Measurements from ENCODE around the gene NCKIPSD.

NCKIPSD gene

GRCh38 chr3:48636149-48636655 is 49.5 kb downstream of the NCKIPSD start:
- peak overlapping the region; percentile 67 for H3K4me3 ChIP-seq (ENCODE audit: low read depth, low read length)
- DNase-seq (ENCODE audit: low read depth), result no peak
- TF ChIP-seq CTCF (IDR thresholded peaks at IDR 0.05; ENCODE audit: low read depth, low read length) (no peak), MYC (IDR thresholded peaks at IDR 0.05; ENCODE audit: low read depth, low read length) (no peak), POLR2A (IDR thresholded peaks at IDR 0.05; ENCODE audit: extremely low read depth, insufficient read length) (no peak), MAX (IDR thresholded peaks at IDR 0.05; ENCODE audit: low read depth, low read length) (no peak)

GRCh38 chr3:48635222-48636021 is 50.3 kb downstream of the NCKIPSD start, which contains the start of gene SLC26A6:
Gene SLC26A6 (minus strand): TSS chr3:48635461. CDS start chr3:48635393, 68 bp downstream.
- TF ChIP-seq POLR2A (IDR thresholded peaks at IDR 0.05; ENCODE audit: extremely low read depth, insufficient read length) (peak; percentile 47), CTCF (IDR thresholded peaks at IDR 0.05; ENCODE audit: low read depth, low read length) (peak; percentile 71), MYC (IDR thresholded peaks at IDR 0.05; ENCODE audit: low read depth, low read length) (0 out of 2 replicates have a peak, but pooled peaks have one; percentile 16), MAX (IDR thresholded peaks at IDR 0.05; ENCODE audit: low read depth, low read length) (0 out of 2 replicates have a peak, but pooled peaks have one; percentile 8)
- peak; percentile 98 for DNase-seq (ENCODE audit: low read depth)
- H3K4me3 ChIP-seq (ENCODE audit: low read depth, low read length), result peak within 1 kb of the TSS; percentile 67

GRCh38 chr3:48634661-48635221 is 51.0 kb downstream of the NCKIPSD start:
- DNase-seq (ENCODE audit: low read depth), result peak; percentile 84
- peak overlapping the region; percentile 60 for H3K4me3 ChIP-seq (ENCODE audit: low read depth, low read length)
- TF ChIP-seq CTCF (IDR thresholded peaks at IDR 0.05; ENCODE audit: low read depth, low read length), result no peak
- TF ChIP-seq MAX (IDR thresholded peaks at IDR 0.05; ENCODE audit: low read depth, low read length), result no peak
- peak; percentile 15 for TF ChIP-seq POLR2A (IDR thresholded peaks at IDR 0.05; ENCODE audit: extremely low read depth, insufficient read length)
- TF ChIP-seq MYC (IDR thresholded peaks at IDR 0.05; ENCODE audit: low read depth, low read length), result no peak

GRCh38 chr3:48633743-48634142 is 52.0 kb downstream of the NCKIPSD start:
- no peak for TF ChIP-seq POLR2A (IDR thresholded peaks at IDR 0.05; ENCODE audit: extremely low read depth, insufficient read length)
- TF ChIP-seq MYC (IDR thresholded peaks at IDR 0.05; ENCODE audit: low read depth, low read length), result no peak
- no peak for TF ChIP-seq CTCF (IDR thresholded peaks at IDR 0.05; ENCODE audit: low read depth, low read length)
- no peak for TF ChIP-seq MAX (IDR thresholded peaks at IDR 0.05; ENCODE audit: low read depth, low read length)
- no peak for DNase-seq (ENCODE audit: low read depth)
- H3K4me3 ChIP-seq (ENCODE audit: low read depth, low read length), result peak overlapping the region; percentile 60

- no peak for TF ChIP-seq MAX (IDR thresholded peaks at IDR 0.05; ENCODE audit: low read depth, low read length)
- TF ChIP-seq CTCF (IDR thresholded peaks at IDR 0.05; ENCODE audit: low read depth, low read length), result no peak
- TF ChIP-seq POLR2A (IDR thresholded peaks at IDR 0.05; ENCODE audit: extremely low read depth, insufficient read length), result no peak
- TF ChIP-seq MYC (IDR thresholded peaks at IDR 0.05; ENCODE audit: low read depth, low read length), result no peak
- no peak for DNase-seq (ENCODE audit: low read depth)
- no peak overlapping the region for H3K4me3 ChIP-seq (ENCODE audit: low read depth, low read length)
Measured at GRCh38 chr3:48633256-48633655, 52.5 kb downstream of the NCKIPSD start.
